ENCODE measurements around the gene NAT8L. TPM values are rescaled to one million over a fixed set of nuclear protein-coding genes. Genes with fewer than 3 reads are reported as not detected.

NAT8L gene
- total and polyA plus RNA-seq, 2 donors (not counting 3 experiments of a cell fraction or from before 2014, with no cell fraction given), result 0.10 to 0.11 TPM

DNA sequence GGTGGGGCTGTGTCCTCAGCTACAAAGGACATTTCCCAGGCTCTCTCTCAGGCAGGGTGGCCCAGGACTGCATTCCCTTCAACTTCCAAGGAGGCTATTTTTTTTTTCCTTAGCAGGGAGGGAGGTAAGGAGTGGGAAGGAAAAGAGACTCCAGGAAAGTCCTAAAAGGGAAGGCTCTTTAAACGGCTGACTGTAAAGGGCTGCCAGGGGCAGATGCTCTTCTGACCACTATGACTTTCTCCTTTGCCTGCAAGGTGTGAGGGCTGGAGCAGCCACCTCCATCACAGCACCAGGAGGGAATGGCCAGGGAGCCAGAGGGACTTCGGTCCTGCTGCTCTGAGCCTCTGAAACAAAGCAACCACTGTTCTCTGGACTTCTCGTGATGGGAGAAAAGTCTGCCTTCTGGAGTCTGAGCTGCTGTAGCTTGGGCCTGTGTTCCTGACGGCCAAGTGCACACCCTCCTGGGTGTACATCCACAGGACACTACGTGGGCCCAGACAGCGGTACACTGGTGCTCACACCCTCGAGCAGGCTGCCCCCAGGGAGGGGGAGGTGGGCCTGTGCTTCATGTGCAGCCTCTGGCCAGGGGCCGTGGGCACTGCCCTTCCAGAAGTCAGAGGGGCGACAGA lies 17.9 kb downstream of the NAT8L start:
- POLR2A ChIA-PET, result no interaction called here
- Histone ChIP-seq H3K4me1 (ENCODE audit: control insufficient read depth, extremely low read depth, insufficient read depth, low read length) (no peaks in the 10 kb centered on the region), H3K4me2 (ENCODE audit: insufficient read depth, low read length) (no peak overlapping the region), H3K9me1 (replicated peaks; ENCODE audit: control insufficient read depth, extremely low read depth, insufficient read depth, low read length) (no peaks in the 10 kb centered on the region), H3K9ac (replicated peaks; ENCODE audit: extremely low read depth, insufficient read depth, low read length) (no peak overlapping the region), H3K27me3 (ENCODE audit: control insufficient read depth in 2 of 2, insufficient read depth in 2 of 2, low read length in 2 of 2) (no peaks in the 10 kb centered on the region), H3K79me2 (ENCODE audit: control insufficient read depth, insufficient read depth, low read length) (no peaks in the 10 kb centered on the region), H3K4me3 (replicated peaks in 1 of 3; ENCODE audit: insufficient read depth in 1 of 3, low read depth in 1 of 3, low read length in 3 of 3) (no peak overlapping the region), H3K36me3 (ENCODE audit: control insufficient read depth in 2 of 2, extremely low read depth in 1 of 2, insufficient read depth in 2 of 2, low read length in 2 of 2) (no peaks in the 10 kb centered on the region), H3K27ac (ENCODE audit: insufficient read depth, low read depth, low read length) (no peak overlapping the region), H3K9me3 (replicated peaks; ENCODE audit: control insufficient read depth, insufficient read depth, low read length) (no peaks in the 10 kb centered on the region), H2AFZ (ENCODE audit: low read depth, low read length) (no peak overlapping the region), H4K20me1 (replicated peaks; ENCODE audit: control insufficient read depth, extremely low read depth, insufficient read depth, low read length) (no peaks in the 10 kb centered on the region)
- FAIRE-seq (no peak), DNase-seq (ENCODE audit: low read depth, low spot score) (no peak)
- dilution Hi-C loops (cut with MboI; ENCODE audit: extremely low pct_ligation_motif_present, low sequenced_read_pairs), result no loop called here
- BruUV-seq (replicated peaks), result no TSS peak
- CTCF ChIA-PET, result interaction anchor here (0.8 kb wide), 1 partner anchor 43 kb away, joined by 3 read pairs; no protein-coding TSS in a partner anchor
- TF ChIP-seq, protein P1, sequence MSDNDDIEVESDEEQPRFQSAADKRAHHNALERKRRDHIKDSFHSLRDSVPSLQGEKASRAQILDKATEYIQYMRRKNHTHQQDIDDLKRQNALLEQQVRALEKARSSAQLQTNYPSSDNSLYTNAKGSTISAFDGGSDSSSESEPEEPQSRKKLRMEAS (IDR thresholded peaks at IDR 0.05; ENCODE audit: insufficient read depth, insufficient read length), result no peak
- no peak for TF ChIP-seq FOS (IDR thresholded peaks at IDR 0.05; ENCODE audit: borderline replicate concordance, insufficient read depth, low read length)
- TF ChIP-seq POLR2AphosphoS5 (IDR thresholded peaks at IDR 0.05; ENCODE audit: insufficient read depth, low read depth, low read length), result no peak
- TF ChIP-seq, protein P2, sequence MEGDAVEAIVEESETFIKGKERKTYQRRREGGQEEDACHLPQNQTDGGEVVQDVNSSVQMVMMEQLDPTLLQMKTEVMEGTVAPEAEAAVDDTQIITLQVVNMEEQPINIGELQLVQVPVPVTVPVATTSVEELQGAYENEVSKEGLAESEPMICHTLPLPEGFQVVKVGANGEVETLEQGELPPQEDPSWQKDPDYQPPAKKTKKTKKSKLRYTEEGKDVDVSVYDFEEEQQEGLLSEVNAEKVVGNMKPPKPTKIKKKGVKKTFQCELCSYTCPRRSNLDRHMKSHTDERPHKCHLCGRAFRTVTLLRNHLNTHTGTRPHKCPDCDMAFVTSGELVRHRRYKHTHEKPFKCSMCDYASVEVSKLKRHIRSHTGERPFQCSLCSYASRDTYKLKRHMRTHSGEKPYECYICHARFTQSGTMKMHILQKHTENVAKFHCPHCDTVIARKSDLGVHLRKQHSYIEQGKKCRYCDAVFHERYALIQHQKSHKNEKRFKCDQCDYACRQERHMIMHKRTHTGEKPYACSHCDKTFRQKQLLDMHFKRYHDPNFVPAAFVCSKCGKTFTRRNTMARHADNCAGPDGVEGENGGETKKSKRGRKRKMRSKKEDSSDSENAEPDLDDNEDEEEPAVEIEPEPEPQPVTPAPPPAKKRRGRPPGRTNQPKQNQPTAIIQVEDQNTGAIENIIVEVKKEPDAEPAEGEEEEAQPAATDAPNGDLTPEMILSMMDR (IDR thresholded peaks at IDR 0.05; ENCODE audit: extremely low read depth in 1 of 2, insufficient read depth in 1 of 2, low read depth in 1 of 2, low read length in 2 of 2), result no peak
- no peak for TF ChIP-seq MYC (IDR thresholded peaks at IDR 0.05; ENCODE audit: low read depth, low read length)
- TF ChIP-seq POLR2A (IDR thresholded peaks at IDR 0.05; ENCODE audit: low read depth, low read length), result no peak
- no peak for TF ChIP-seq JUN (IDR thresholded peaks at IDR 0.05; ENCODE audit: borderline replicate concordance, insufficient read depth, insufficient read length, low read depth)
- TF ChIP-seq GATA2 (IDR thresholded peaks at IDR 0.05; ENCODE audit: insufficient read depth, insufficient read length, low read depth, low read length), result no peak
- TF ChIP-seq EZH2 (IDR thresholded peaks at IDR 0.05; ENCODE audit: borderline replicate concordance, low read depth, low read length, severe bottlenecking), result no peak
- intact Hi-C loops (cut with micrococcal nuclease), result no loop called here

All from endothelial cell of umbilical vein (primary cell).